ENCODE data around the gene RFTN1. TPM values are rescaled to one million over a fixed set of nuclear protein-coding genes. Genes with fewer than 3 reads are reported as not detected.

RFTN1 gene
- total RNA-seq, 1 donor from 2014 or later, result 6.4 TPM

DNA sequence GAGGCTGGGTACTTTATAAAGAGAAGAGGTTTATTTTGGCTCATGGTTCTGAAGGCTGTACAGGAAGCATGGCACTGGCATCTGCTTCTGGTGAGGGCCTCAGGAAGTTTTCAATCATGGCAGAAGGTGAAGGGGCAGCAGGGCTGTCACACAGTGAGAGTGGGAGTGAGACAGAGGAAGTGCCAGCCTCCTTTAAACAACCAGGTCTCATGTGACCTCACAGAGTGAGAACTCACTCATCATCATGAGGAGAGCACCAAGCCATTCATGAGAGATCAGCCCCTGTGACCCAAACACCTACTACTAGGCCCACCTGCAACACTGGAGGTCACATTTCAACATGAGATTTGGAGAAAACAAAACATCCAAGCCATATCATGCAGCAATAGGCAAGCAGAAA is 9.3 kb upstream of the RFTN1 start:
- H3K36me3 Mint-ChIP-seq (ENCODE audit: unreplicated experiment), result peaks cover 11% of the 10 kb centered on the region
- TF ChIP-seq, protein P1, sequence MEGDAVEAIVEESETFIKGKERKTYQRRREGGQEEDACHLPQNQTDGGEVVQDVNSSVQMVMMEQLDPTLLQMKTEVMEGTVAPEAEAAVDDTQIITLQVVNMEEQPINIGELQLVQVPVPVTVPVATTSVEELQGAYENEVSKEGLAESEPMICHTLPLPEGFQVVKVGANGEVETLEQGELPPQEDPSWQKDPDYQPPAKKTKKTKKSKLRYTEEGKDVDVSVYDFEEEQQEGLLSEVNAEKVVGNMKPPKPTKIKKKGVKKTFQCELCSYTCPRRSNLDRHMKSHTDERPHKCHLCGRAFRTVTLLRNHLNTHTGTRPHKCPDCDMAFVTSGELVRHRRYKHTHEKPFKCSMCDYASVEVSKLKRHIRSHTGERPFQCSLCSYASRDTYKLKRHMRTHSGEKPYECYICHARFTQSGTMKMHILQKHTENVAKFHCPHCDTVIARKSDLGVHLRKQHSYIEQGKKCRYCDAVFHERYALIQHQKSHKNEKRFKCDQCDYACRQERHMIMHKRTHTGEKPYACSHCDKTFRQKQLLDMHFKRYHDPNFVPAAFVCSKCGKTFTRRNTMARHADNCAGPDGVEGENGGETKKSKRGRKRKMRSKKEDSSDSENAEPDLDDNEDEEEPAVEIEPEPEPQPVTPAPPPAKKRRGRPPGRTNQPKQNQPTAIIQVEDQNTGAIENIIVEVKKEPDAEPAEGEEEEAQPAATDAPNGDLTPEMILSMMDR (IDR thresholded peaks at IDR 0.05; ENCODE audit: partially characterized antibody, unreplicated experiment), result no peak
- H3K4me1 Mint-ChIP-seq (ENCODE audit: low read depth, unreplicated experiment), result peaks cover 10% of the 10 kb centered on the region
- DNase-seq, result no peak
- H3K27ac Mint-ChIP-seq (ENCODE audit: unreplicated experiment), result no peak overlapping the region
- H3K4me3 Mint-ChIP-seq (ENCODE audit: unreplicated experiment), result no peak overlapping the region
- peaks cover 5% of the 10 kb centered on the region for H3K27me3 Mint-ChIP-seq (ENCODE audit: unreplicated experiment)
- peaks cover 2% of the 10 kb centered on the region for H3K9me3 Mint-ChIP-seq (ENCODE audit: unreplicated experiment)

DNA sequence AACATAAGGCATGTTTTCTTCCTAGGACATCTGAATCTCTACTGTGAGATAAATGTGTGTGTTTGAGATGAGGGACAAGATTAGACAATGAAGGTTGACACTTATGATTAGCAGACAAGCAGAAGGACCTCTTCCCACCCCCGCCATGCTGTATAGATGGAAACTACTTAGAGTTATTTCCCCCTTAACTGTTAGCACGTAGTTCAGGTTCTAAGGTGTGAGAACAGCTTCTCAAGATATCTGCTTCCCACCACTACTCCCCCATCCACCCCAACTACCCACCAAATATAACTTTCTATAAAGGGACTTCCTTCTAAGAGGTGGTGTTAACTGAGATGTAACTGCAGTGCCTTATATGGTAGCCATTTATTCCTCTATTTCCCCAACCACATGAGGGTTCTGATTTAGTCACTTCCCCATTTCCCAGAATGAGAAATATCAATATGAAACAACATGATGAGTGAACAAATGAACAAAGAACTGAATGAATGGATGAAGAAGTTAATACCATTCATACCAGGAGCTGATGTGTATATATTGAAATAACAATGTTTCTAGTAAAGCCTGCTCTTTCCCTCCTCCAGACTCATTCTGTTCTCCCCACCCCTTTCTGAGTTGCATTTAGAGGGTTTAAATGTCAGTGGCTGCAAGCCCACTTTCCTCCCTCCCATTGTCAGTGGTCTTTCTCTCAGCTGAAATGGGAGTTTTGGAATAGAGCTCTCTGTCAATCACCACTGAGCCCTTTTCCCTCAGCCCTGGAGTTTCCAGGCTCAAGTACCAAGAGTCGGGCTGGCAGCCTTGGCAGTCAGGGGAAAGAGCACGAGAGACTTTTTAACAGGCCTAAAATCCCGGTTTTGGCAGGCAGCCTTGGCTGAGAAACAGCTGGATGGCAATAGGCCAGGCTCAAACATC is 7.7 kb upstream of the RFTN1 start:
- H3K36me3 Mint-ChIP-seq (ENCODE audit: unreplicated experiment), result peaks cover 11% of the 10 kb centered on the region
- TF ChIP-seq, protein P1 (IDR thresholded peaks at IDR 0.05; ENCODE audit: partially characterized antibody, unreplicated experiment), result no peak
- no peak overlapping the region for H3K27ac Mint-ChIP-seq (ENCODE audit: unreplicated experiment)
- no peak overlapping the region for H3K4me3 Mint-ChIP-seq (ENCODE audit: unreplicated experiment)
- no peak for DNase-seq
- H3K9me3 Mint-ChIP-seq (ENCODE audit: unreplicated experiment), result peaks cover 2% of the 10 kb centered on the region
- H3K4me1 Mint-ChIP-seq (ENCODE audit: low read depth, unreplicated experiment), result peaks cover 21% of the 10 kb centered on the region
- H3K27me3 Mint-ChIP-seq (ENCODE audit: unreplicated experiment), result peaks cover 7% of the 10 kb centered on the region

DNA sequence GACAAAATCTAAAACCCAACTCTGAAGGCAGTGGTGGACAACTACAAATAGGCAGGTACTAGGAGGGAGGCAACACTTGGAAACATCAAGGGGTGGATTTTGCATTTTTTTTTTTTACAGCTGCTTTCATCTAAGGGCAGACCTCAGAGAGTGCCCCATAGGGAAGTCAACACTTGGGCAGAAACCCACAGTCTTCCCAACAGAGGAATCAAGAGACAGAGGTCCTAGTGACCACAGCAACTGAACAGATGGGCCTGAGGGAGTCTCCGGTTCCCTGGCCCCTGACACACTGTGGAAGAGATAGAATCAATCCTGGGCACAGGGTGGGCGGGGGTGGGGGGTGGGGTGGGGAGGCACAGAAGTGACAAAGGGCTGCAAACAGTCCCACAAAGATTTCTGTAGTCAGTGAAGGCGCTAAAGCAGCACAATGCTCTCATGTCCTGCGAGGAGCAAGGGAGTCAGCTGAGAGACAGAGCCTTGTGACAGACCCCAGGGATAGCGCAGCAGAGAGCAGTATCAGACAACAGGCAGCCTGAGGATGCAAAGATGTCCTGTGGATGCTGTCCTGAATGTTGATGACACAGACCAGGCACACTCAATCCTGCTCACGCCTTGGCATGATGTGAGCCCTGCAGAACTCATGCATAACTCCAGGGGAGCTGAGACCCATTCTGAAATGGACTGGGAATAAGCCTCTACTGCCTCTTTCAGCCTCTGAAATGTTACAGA is 6.9 kb upstream of the RFTN1 start:
- no peak for DNase-seq
- H3K27ac Mint-ChIP-seq (ENCODE audit: unreplicated experiment), result peak overlapping the region; percentile 66
- H3K27me3 Mint-ChIP-seq (ENCODE audit: unreplicated experiment), result peaks cover 7% of the 10 kb centered on the region
- H3K4me1 Mint-ChIP-seq (ENCODE audit: low read depth, unreplicated experiment), result peaks cover 28% of the 10 kb centered on the region
- H3K36me3 Mint-ChIP-seq (ENCODE audit: unreplicated experiment), result peaks cover 11% of the 10 kb centered on the region
- peak overlapping the region; percentile 42 for H3K4me3 Mint-ChIP-seq (ENCODE audit: unreplicated experiment)
- TF ChIP-seq, protein P1 (IDR thresholded peaks at IDR 0.05; ENCODE audit: partially characterized antibody, unreplicated experiment), result no peak
- H3K9me3 Mint-ChIP-seq (ENCODE audit: unreplicated experiment), result peaks cover 2% of the 10 kb centered on the region

DNA sequence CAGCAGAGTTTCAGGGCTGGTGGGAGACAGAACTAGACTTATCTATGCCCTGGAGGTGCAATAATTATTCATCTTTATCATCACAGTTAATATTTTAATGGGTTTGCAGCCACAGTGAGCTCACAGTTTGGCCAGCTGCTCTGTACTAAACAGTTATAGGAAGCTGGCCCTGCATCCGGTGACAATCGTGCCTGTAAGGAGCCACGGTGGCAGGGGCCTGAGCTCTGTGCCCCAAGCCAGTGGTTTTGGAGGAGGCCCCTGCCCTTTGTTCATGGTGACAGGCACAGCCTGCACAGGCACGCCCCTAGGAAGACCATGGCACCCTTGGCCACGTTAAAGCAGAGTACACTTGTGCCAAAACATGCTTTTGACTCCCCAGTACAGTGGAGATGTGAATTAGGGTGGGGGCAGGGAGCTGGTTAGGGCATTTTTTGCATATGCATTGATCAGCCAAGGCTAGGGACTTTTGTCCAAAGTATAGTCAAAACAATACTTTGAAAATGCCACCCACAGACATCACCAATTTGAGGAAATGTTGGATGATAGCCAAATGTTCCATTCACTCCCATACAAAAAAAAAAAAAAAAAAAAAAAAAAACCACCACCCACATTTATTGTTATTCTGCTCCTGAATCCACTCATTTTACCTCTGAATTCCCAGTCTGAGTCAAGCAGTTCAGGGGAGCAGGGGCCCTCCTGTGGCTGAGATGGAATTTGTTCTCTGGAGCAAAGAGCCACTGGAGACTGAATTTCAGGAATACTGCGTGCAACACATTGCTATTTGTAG is 3.4 kb upstream of the RFTN1 start:
- Mint-ChIP-seq H3K4me1 (ENCODE audit: low read depth, unreplicated experiment) (peaks cover 35% of the 10 kb centered on the region), H3K4me3 (ENCODE audit: unreplicated experiment) (no peak overlapping the region), H3K27me3 (ENCODE audit: unreplicated experiment) (peaks cover 8% of the 10 kb centered on the region), H3K27ac (ENCODE audit: unreplicated experiment) (peak overlapping the region; percentile 48), H3K36me3 (ENCODE audit: unreplicated experiment) (no peaks in the 10 kb centered on the region), H3K9me3 (ENCODE audit: unreplicated experiment) (peaks cover 5% of the 10 kb centered on the region)
- TF ChIP-seq, protein P1 (IDR thresholded peaks at IDR 0.05; ENCODE audit: partially characterized antibody, unreplicated experiment), result no peak
- DNase-seq, result no peak
